Dendritic cell treated with granulocyte-macrophage colony-stimulating factor and Interleukin-4, amounts not matched to agents 40 ng/mL and 50 ng/mL, for 4 days (primary cell): ENCODE data around the gene ACTMAP.
"Not testable (repeated sequence)": the region's sequence is repeated elsewhere in the genome, so short reads cannot be mapped to it uniquely, and the experiment has no call there.

Experiments
- H3K27ac Mint-ChIP-seq: one replicate; pipeline ENCODE4 v1.8.0; 2022; ENCODE audit warnings: mild to moderate bottlenecking, mixed read lengths
- H3K27me3 Mint-ChIP-seq: one replicate; pipeline ENCODE4 v1.8.0; 2022; ENCODE audit warnings: mild to moderate bottlenecking, mixed read lengths
- H3K36me3 Mint-ChIP-seq: one replicate; pipeline ENCODE4 v1.8.0; 2022; ENCODE audit warnings: low read depth, mixed read lengths
- H3K4me1 Mint-ChIP-seq: one replicate; pipeline ENCODE4 v1.8.0; 2022; ENCODE audit warnings: low read depth, mixed read lengths
- H3K4me3 Mint-ChIP-seq: one replicate; pipeline ENCODE4 v1.8.0; 2022; ENCODE audit warnings: mild to moderate bottlenecking, moderate library complexity, mixed read lengths
- H3K9me3 Mint-ChIP-seq: one replicate; pipeline ENCODE4 v1.8.0; 2022; ENCODE audit warnings: mixed read lengths
- intact Hi-C: fragments of 100-400 bp; cut with micrococcal nuclease; formaldehyde crosslinking; loops from one replicate; pipeline ENCODE4 v1.15.0; 2022

Gene ACTMAP

DNA sequence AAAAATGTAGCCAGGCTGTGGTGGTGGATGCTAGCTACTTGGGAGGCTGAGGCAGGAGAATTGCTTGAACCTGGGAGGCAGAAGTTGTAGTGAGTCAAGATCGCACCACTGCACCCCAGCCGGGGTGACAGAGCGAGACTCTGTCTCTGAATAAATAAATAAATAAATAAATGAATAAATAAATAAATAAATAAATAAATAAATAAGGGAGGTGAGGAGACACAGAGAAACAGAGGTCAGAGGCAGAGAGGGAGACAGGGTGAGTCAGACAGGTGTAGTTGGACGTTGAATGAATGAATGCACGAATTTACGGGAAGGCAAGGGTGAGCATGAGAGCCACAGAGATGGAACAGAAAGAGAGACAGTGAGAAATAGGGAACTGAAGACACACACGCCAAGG is 30.9 kb upstream of the ACTMAP start:
- Mint-ChIP-seq H3K27me3 (no peaks in the 10 kb centered on the region), H3K4me1 (peaks cover 44% of the 10 kb centered on the region), H3K27ac (no peak overlapping the region), H3K4me3 (no peak overlapping the region), H3K36me3 (peaks cover 76% of the 10 kb centered on the region), H3K9me3 (no peaks in the 10 kb centered on the region)
- intact Hi-C loops: no loop called here

GRCh38 chr19:40780582-40780981 is 30.3 kb upstream of the ACTMAP start:
- intact Hi-C loops: no loop called here
- Mint-ChIP-seq H3K4me3 (no peak overlapping the region), H3K27me3 (no peaks in the 10 kb centered on the region), H3K9me3 (no peaks in the 10 kb centered on the region), H3K4me1 (peaks cover 49% of the 10 kb centered on the region), H3K36me3 (peaks cover 74% of the 10 kb centered on the region), H3K27ac (peak overlapping the region; percentile 10)

- Mint-ChIP-seq H3K27me3 (no peaks in the 10 kb centered on the region), H3K4me3 (peak overlapping the region; percentile 90), H3K27ac (peak overlapping the region; percentile 99), H3K9me3 (no peaks in the 10 kb centered on the region), H3K36me3 (peaks cover 59% of the 10 kb centered on the region), H3K4me1 (peaks cover 66% of the 10 kb centered on the region)
- intact Hi-C loops: loop anchor here (5.0 to 10.0 kb wide), 2 partner anchors 64 to 484 kb away; partner anchors contain the start of genes COQ8B, HNRNPUL1 and ITPKC
These were observed 28.5 kb upstream of the ACTMAP start for GRCh38 chr19:40778706-40779284.

DNA sequence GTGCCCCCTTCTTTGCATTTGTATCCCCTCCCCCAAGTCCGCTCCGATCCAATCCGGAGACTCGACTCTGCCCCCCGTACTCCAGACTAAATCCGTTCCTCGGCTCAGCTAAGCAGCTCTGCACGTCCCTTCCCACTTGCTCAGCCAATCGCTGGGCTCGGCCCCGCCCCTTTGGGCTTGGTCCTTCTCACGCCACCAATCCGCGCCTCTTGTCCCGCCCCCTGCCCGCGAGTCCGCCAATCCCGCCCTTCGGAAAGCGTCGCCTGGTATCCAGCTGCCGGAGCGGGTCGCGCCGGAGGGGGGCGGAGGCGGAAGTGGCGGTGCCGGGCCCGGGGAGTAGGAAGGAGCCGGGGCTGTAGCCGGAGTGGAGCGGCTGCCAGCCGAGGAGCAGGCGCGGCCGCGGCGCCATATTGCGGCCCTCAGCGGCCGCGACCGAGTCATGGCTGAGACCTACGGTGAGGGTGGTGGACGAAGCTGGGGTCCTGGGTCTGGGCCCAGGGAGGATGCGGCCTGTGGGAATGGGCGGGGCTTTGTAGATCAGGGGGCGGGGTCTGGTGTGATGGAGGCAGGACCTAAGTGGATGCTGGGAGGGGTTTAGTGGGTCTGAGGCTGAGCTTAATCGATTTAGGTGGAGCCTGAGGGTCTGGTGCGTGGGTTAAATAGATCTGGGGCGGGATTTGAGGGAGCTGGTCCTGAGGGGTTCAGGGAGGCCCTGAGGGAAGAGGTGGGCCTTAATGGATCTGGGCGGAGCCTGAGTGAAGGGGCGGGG is 27.8 kb upstream of the ACTMAP start, which contains the start of gene RAB4B:
Gene RAB4B, plus strand, starts transcription at position 311 of the 769 bp plus-strand sequence. Its CDS starts 129 bp downstream, at position 440.
- peak within 1 kb of the TSS; percentile 99 for H3K27ac Mint-ChIP-seq
- peak within 1 kb of the TSS; percentile 90 for H3K4me3 Mint-ChIP-seq
- H3K9me3 Mint-ChIP-seq: no peaks in the 10 kb centered on the region
- H3K27me3 Mint-ChIP-seq: no peaks in the 10 kb centered on the region
- peaks cover 52% of the 10 kb centered on the region for H3K36me3 Mint-ChIP-seq
- peaks cover 68% of the 10 kb centered on the region for H3K4me1 Mint-ChIP-seq
- intact Hi-C loops: loop anchor here (1.0 to 10.0 kb wide), 4 partner anchors 20 to 484 kb away; partner anchors contain the start of genes ACTMAP, COQ8B, HNRNPUL1 and ITPKC

- Mint-ChIP-seq H3K36me3 (peaks cover 53% of the 10 kb centered on the region), H3K4me3 (peak overlapping the region; percentile 90), H3K9me3 (no peaks in the 10 kb centered on the region), H3K4me1 (peaks cover 68% of the 10 kb centered on the region), H3K27ac (peak overlapping the region; percentile 99), H3K27me3 (no peaks in the 10 kb centered on the region)
- intact Hi-C loops: loop anchor here (1.0 to 10.0 kb wide), 4 partner anchors 21 to 485 kb away; partner anchors contain the start of genes ACTMAP, COQ8B, HNRNPUL1 and ITPKC
These were observed 27.3 kb upstream of the ACTMAP start for GRCh38 chr19:40777645-40777936.

DNA sequence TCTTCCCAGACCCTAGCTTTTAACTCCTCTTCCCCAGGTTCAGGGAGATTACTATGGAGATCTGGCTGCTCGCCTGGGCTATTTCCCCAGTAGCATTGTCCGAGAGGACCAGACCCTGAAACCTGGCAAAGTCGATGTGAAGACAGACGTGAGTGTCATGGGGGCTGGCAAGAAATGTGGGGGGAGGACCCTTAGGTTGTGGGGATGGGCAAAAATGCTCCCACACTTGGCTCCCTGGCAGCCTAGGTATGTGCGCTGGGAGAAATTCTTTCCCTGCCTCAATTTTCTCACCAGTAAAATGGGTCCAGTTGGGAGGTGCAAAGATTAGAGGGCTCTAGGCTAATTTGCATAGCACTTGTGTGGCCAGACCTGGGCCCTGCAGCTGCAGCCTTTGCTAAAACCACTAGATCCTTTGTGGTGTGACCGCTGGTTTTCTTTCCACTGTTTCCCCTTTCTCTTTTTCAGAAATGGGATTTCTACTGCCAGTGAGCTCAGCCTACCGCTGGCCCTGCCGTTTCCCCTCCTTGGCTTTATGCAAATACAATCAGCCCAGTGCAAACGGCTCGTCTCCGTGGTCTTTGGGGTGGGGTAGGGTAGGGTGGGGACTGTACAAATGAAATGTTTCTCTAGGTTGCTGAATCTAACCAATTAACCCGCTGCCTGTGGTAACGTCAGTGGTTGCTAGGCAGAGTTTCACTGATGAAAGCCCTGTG is 26.8 kb upstream of the ACTMAP start:
- intact Hi-C loops: loop anchor here (1.0 to 10.0 kb wide), 4 partner anchors 21 to 485 kb away; partner anchors contain the start of genes ACTMAP, COQ8B, HNRNPUL1 and ITPKC
- no peaks in the 10 kb centered on the region for H3K27me3 Mint-ChIP-seq
- H3K36me3 Mint-ChIP-seq: peaks cover 53% of the 10 kb centered on the region
- peaks cover 64% of the 10 kb centered on the region for H3K4me1 Mint-ChIP-seq
- peak overlapping the region; percentile 99 for H3K27ac Mint-ChIP-seq
- peak overlapping the region; percentile 90 for H3K4me3 Mint-ChIP-seq
- no peaks in the 10 kb centered on the region for H3K9me3 Mint-ChIP-seq

GRCh38 chr19:40776364-40776763 is 26.1 kb upstream of the ACTMAP start:
- Mint-ChIP-seq H3K27ac (peak overlapping the region; percentile 99), H3K9me3 (peaks cover under 1% of the 10 kb centered on the region), H3K36me3 (peaks cover 50% of the 10 kb centered on the region), H3K4me3 (no peak overlapping the region), H3K27me3 (no peaks in the 10 kb centered on the region), H3K4me1 (peaks cover 59% of the 10 kb centered on the region)
- intact Hi-C loops: loop anchor here (5.0 to 10.0 kb wide), 2 partner anchors 62 to 486 kb away; partner anchors contain the start of genes COQ8B, HNRNPUL1 and ITPKC

GRCh38 chr19:40775632-40776022 is 25.4 kb upstream of the ACTMAP start:
- Mint-ChIP-seq H3K27me3 (no peaks in the 10 kb centered on the region), H3K4me1 (peaks cover 51% of the 10 kb centered on the region), H3K9me3 (peaks cover 8% of the 10 kb centered on the region), H3K4me3 (no peak overlapping the region), H3K27ac (peak overlapping the region; percentile 65), H3K36me3 (peaks cover 50% of the 10 kb centered on the region)
- intact Hi-C loops: loop anchor here (5.0 to 10.0 kb wide), 2 partner anchors 61 to 487 kb away; partner anchors contain the start of genes COQ8B, HNRNPUL1 and ITPKC

DNA sequence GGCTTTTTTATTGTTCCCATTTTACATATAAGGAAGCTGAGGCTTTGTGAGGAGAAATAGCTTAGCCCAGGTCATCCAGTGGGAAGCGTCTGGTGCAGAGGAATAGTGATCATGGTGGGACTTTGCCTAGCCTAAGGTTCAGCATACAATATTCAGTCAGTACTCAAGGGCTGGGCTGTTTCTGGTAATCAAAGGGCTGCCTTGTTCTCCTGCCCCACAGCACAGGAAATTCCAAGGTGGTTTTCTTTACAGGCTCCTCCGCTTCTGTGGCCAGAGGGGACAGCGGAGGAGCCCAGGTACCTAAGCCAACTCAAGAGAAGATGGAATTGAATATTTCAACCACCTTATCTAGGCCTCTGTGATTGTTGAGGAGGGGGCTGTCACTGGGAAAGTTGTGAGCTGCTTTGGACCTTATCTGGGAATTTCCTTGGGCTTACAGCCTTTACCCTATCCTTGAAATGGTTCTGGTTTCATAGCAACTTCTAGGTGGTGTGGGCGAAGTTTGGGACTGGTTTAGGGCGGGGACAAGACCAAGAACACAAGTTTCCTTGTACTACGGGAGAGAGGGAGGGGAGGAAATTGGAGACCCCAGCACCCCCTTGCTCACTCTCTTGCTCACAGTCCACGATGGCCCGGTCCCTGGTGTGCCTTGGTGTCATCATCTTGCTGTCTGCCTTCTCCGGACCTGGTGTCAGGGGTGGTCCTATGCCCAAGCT is 24.8 kb upstream of the ACTMAP start, which contains the start of gene MIA:
Gene MIA, plus strand, starts transcription at position 606 of the 716 bp plus-strand sequence. Its CDS starts 22 bp downstream, at position 628.
- H3K36me3 Mint-ChIP-seq: peaks cover 50% of the 10 kb centered on the region
- peak within 1 kb of the TSS; percentile 99 for H3K27ac Mint-ChIP-seq
- H3K4me3 Mint-ChIP-seq: no peak within 1 kb of the TSS
- peaks cover 10% of the 10 kb centered on the region for H3K9me3 Mint-ChIP-seq
- peaks cover 49% of the 10 kb centered on the region for H3K4me1 Mint-ChIP-seq
- no peaks in the 10 kb centered on the region for H3K27me3 Mint-ChIP-seq
- intact Hi-C loops: loop anchor here (5.0 to 10.0 kb wide), 2 partner anchors 60 to 487 kb away; partner anchors contain the start of genes COQ8B, HNRNPUL1 and ITPKC

- not testable (repeated sequence) for H3K4me3 Mint-ChIP-seq, H3K27ac Mint-ChIP-seq, H3K27me3 Mint-ChIP-seq
- intact Hi-C loops: loop anchor here (10.0 kb wide), 1 partner anchor 56 kb away; the partner anchor contains the start of genes COQ8B and ITPKC
- Mint-ChIP-seq H3K36me3 (peaks cover 70% of the 10 kb centered on the region), H3K4me1 (peaks cover 30% of the 10 kb centered on the region), H3K9me3 (peaks cover 10% of the 10 kb centered on the region)
These were observed 21.0 kb upstream of the ACTMAP start for GRCh38 chr19:40771101-40771862.

DNA sequence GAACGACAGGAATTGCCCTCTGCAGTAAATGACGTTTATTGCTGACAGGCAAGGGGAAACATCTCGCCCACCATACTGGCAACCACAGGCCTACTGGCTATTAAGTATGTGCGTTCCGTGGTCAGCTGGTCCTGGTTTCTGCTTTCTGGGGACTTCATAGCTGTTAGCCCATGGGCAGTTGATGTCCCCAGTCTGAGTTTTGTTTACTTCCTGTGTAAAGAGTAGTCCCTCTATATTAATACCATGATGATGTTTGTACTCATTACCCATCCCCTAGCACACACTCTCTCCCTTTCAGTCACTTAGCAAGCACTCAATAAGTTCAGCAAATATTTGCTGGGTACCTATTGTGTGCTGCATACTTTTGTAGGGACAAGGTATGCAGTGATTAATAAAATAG is 18.6 kb upstream of the ACTMAP start:
- intact Hi-C loops: no loop called here
- H3K4me3 Mint-ChIP-seq: no peak overlapping the region
- peaks cover 10% of the 10 kb centered on the region for H3K9me3 Mint-ChIP-seq
- H3K27me3 Mint-ChIP-seq: no peaks in the 10 kb centered on the region
- H3K36me3 Mint-ChIP-seq: peaks cover 87% of the 10 kb centered on the region
- peaks cover 11% of the 10 kb centered on the region for H3K4me1 Mint-ChIP-seq
- peak overlapping the region; percentile 13 for H3K27ac Mint-ChIP-seq

DNA sequence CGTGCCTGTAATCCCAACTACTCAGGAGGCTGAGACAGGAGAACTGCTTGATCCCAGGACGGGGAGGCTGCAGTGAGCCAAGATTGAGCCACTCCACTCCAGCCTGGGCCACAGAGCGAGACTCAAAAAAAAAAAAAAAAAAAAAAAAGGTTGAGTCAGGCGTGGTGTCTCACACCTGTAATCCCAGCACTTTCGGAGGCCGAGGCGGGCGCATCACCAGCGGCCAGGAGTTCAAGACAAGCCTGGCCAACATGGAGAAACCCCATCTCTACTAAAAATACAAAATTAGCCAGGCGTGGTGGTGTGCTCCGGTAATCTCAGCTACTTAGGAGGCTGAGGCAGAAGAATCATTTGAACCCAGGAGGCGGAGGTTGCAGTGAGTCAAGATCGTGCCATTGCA is 16.1 kb upstream of the ACTMAP start:
- Mint-ChIP-seq H3K4me1 (peaks cover 29% of the 10 kb centered on the region), H3K9me3 (peaks cover 10% of the 10 kb centered on the region), H3K36me3 (peaks cover 100% of the 10 kb centered on the region)
- H3K4me3 Mint-ChIP-seq, intact Hi-C loops, H3K27ac Mint-ChIP-seq, H3K27me3 Mint-ChIP-seq: not testable (repeated sequence)
